Measurements from ENCODE around the gene COL4A4. TPM values are rescaled to one million over a fixed set of nuclear protein-coding genes. Genes with fewer than 3 reads are reported as not detected.

The COL4A4 gene
- total and polyA plus RNA-seq, 2 experiments from 2014 or later, result 1.3 to 3.1 TPM

- H3K4me3 ChIP-seq, result no peak overlapping the region
- no peak overlapping the region for H3K27ac ChIP-seq (ENCODE audit: low read depth)
- no peaks in the 10 kb centered on the region for H3K4me1 ChIP-seq (ENCODE audit: insufficient read depth)
- H3K79me2 ChIP-seq (replicated peaks; ENCODE audit: insufficient read depth), result no peaks in the 10 kb centered on the region
- no peak for DNase-seq (ENCODE audit: low spot score)
- Mint-ChIP-seq H3K27me3 (ENCODE audit: insufficient read depth, low read depth, poor library complexity) (no peaks in the 10 kb centered on the region), H3K27ac (no peak overlapping the region), H3K4me3 (no peak overlapping the region), H3K4me1 (no peaks in the 10 kb centered on the region), H3K36me3 (ENCODE audit: low read depth) (no peaks in the 10 kb centered on the region), H3K9me3 (no peaks in the 10 kb centered on the region)
- no peak for ATAC-seq
- H2AFZ ChIP-seq, result no peak overlapping the region
- no peaks in the 10 kb centered on the region for H3F3A ChIP-seq (replicated peaks; ENCODE audit: low read depth)
- H3K4me2 ChIP-seq, result no peak overlapping the region
- H3K36me3 ChIP-seq (ENCODE audit: insufficient read depth), result no peaks in the 10 kb centered on the region
- no peaks in the 10 kb centered on the region for H4K20me1 ChIP-seq (replicated peaks; ENCODE audit: insufficient read depth)
- TF ChIP-seq EZH2 (IDR thresholded peaks at IDR 0.05; ENCODE audit: low read depth, unreplicated experiment), result no peak
- TF ChIP-seq ETS1 (IDR thresholded peaks at IDR 0.05), result no peak
- TF ChIP-seq ZNF114 (CRISPR knock-in tag; IDR thresholded peaks at IDR 0.05), result no peak
- TF ChIP-seq STAT1 (IDR thresholded peaks at IDR 0.05; ENCODE audit: unreplicated experiment), result no peak
- TF ChIP-seq POLR2AphosphoS5 (IDR thresholded peaks at IDR 0.05; ENCODE audit: low read depth), result no peak
- TF ChIP-seq ZNF331 (CRISPR knock-in tag; IDR thresholded peaks at IDR 0.05; ENCODE audit: low read depth), result no peak
- no peak for TF ChIP-seq CREB1 (CRISPR knock-in tag; IDR thresholded peaks at IDR 0.05; ENCODE audit: low read depth)
- no peak for TF ChIP-seq REST (IDR thresholded peaks at IDR 0.05; ENCODE audit: unreplicated experiment)
- TF ChIP-seq CTCF (conservative IDR thresholded peaks at IDR 0.05; ENCODE audit: low read depth in 2 of 2), result no peak
- TF ChIP-seq JUNB (IDR thresholded peaks at IDR 0.05; ENCODE audit: unreplicated experiment), result no peak
- no peak for TF ChIP-seq NANOG (IDR thresholded peaks at IDR 0.05; ENCODE audit: borderline replicate concordance)
- TF ChIP-seq EZH2phosphoT487 (IDR thresholded peaks at IDR 0.05; ENCODE audit: unreplicated experiment), result no peak
- no peak for TF ChIP-seq ZNF462 (CRISPR knock-in tag; IDR thresholded peaks at IDR 0.05)
- H3K27me3 ChIP-seq (ENCODE audit: insufficient read depth), result no peaks in the 10 kb centered on the region
- H3K9me2 ChIP-seq (ENCODE audit: insufficient read depth), result no peaks in the 10 kb centered on the region
Observed at GRCh38 chr2:227013330-227013729, 150.7 kb downstream of the COL4A4 start.
